Keratinocyte (primary cell): Measurements from ENCODE around the gene CPSF3. TPM values are rescaled to one million over a fixed set of nuclear protein-coding genes. Genes with fewer than 3 reads are reported as not detected.

Source experiments
- DNase-seq: peaks from one replicate; pipeline ENCODE4 v3.0.0-alpha.2; 2011; ENCODE audit warnings: low read depth, missing footprints, low spot score
- FAIRE-seq: peaks from 2 replicates; lab custom pipeline; 2011; peaks lifted over from hg19 to GRCh38; lab: Jason Lieb, UNC
- H2AFZ ChIP-seq: 2 replicates; pipeline ENCODE4 v1.6.0; 2012; ENCODE audit warnings: low read length, control low read depth, inconsistent platforms; ENCODE audit not compliant: control insufficient read depth
- H3K27ac ChIP-seq: 2 replicates; pipeline ENCODE4 v1.5.1; 2011; ENCODE audit warnings: low read length; ENCODE audit not compliant: control insufficient read depth, insufficient read depth
- H3K27me3 ChIP-seq: 3 replicates; pipeline ENCODE4 v1.6.0; 2011; ENCODE audit warnings: low read length; ENCODE audit not compliant: control insufficient read depth, insufficient read depth; ENCODE audit errors: extremely low read depth
- H3K36me3 ChIP-seq, 2 experiments: 2 replicates in 1 of 2; 3 replicates in 1 of 2; pipeline ENCODE4 v1.5.1; 2011; ENCODE audit warnings: low read length in 2 of 2, mild to moderate bottlenecking in 1 of 2; ENCODE audit not compliant: control insufficient read depth in 2 of 2, insufficient read depth in 2 of 2; ENCODE audit errors: extremely low read depth in 1 of 2
- H3K4me1 ChIP-seq: 3 replicates; pipeline ENCODE4 v1.5.1; 2011; ENCODE audit warnings: low read length; ENCODE audit not compliant: control insufficient read depth, insufficient read depth; ENCODE audit errors: extremely low read depth
- H3K4me2 ChIP-seq: 3 replicates; pipeline ENCODE4 v1.6.0; 2011; ENCODE audit warnings: low read depth, low read length; ENCODE audit not compliant: control insufficient read depth, insufficient read depth; ENCODE audit errors: extremely low read depth
- H3K4me3 ChIP-seq, 3 experiments: fragments of 200-600 bp in 1 of 3; sonication (generic) in 1 of 3; 2 replicates in 2 of 3; 3 replicates in 1 of 3; pipeline ENCODE4 v1.5.1; 2011 to 2016; ENCODE audit warnings: low read length in 3 of 3, mild to moderate bottlenecking in 3 of 3, control low read depth in 2 of 3, inconsistent platforms in 1 of 3, low read depth in 1 of 3, mixed read lengths in 1 of 3, mixed run types in 1 of 3, moderate library complexity in 1 of 3; ENCODE audit not compliant: control insufficient read depth in 2 of 3, insufficient read depth in 2 of 3; ENCODE audit errors: extremely low read depth in 1 of 3
- H3K79me2 ChIP-seq: 2 replicates; pipeline ENCODE4 v1.6.0; 2012; ENCODE audit warnings: low read length; ENCODE audit not compliant: control insufficient read depth, insufficient read depth
- H3K9ac ChIP-seq: 3 replicates; pipeline ENCODE4 v1.6.0; 2011; ENCODE audit warnings: low read length; ENCODE audit not compliant: control insufficient read depth, insufficient read depth; ENCODE audit errors: extremely low read depth
- H3K9me1 ChIP-seq: 3 replicates; pipeline ENCODE4 v1.6.0; 2011; ENCODE audit warnings: low read length; ENCODE audit not compliant: control insufficient read depth, insufficient read depth; ENCODE audit errors: extremely low read depth
- H3K9me3 ChIP-seq: 2 replicates; pipeline ENCODE4 v1.5.1; 2012; ENCODE audit warnings: low read depth, low read length; ENCODE audit not compliant: control insufficient read depth
- H4K20me1 ChIP-seq: 3 replicates; pipeline ENCODE4 v1.6.0; 2011; ENCODE audit warnings: low read length; ENCODE audit not compliant: control insufficient read depth, insufficient read depth; ENCODE audit errors: extremely low read depth
- EZH2 ChIP-seq: IDR thresholded peaks from one replicate; pipeline ENCODE4 v1.6.1; 2012; ENCODE audit warnings: inconsistent platforms, mild to moderate bottlenecking, low read length, moderate library complexity
- dilution Hi-C: fragments of 300-500 bp; cut with MboI; formaldehyde crosslinking; loops from one replicate; pipeline ENCODE4 v1.7.0; 2020; ENCODE audit warnings: low sequenced_read_pairs; ENCODE audit not compliant: extremely low pct_ligation_motif_present
- polyA plus RNA-seq, 5 experiments: library from polyadenylated mRNA; depleted of rRNA in 3 of 5; stranded (reverse) in 3 of 5; stranded (forward) in 1 of 5; unstranded in 1 of 5; fragments of >200 nt; gene quantifications; 1 replicate in 1 of 5; 2 replicates in 3 of 5; 3 replicates in 1 of 5; pipeline versions ENCODE4 v1.2.1 to v1.2.3, GENCODE V29; 2011 to 2012; ENCODE audit warnings: missing spikeins in 2 of 5, low read depth in 1 of 5, low replicate concordance in 1 of 5
- TF ChIP-seq, protein P1 (sequence below), 3 experiments: IDR thresholded peaks in 1 of 3; conservative IDR thresholded peaks in 1 of 3; optimal IDR thresholded peaks in 1 of 3; 2 replicates in 2 of 3; 3 replicates in 1 of 3; pipeline versions ENCODE3 to v1.5.1; 2011; ENCODE audit warnings: low read length in 3 of 3, mild to moderate bottlenecking in 3 of 3, moderate library complexity in 2 of 3, control low read depth in 1 of 3, inconsistent platforms in 1 of 3; ENCODE audit not compliant: insufficient read depth in 2 of 3; ENCODE audit errors: extremely low read depth in 1 of 3

Gene CPSF3
- polyA plus RNA-seq, 1 donor (not counting 4 experiments of a cell fraction or from before 2014, with no cell fraction given), result 31.1 TPM

DNA sequence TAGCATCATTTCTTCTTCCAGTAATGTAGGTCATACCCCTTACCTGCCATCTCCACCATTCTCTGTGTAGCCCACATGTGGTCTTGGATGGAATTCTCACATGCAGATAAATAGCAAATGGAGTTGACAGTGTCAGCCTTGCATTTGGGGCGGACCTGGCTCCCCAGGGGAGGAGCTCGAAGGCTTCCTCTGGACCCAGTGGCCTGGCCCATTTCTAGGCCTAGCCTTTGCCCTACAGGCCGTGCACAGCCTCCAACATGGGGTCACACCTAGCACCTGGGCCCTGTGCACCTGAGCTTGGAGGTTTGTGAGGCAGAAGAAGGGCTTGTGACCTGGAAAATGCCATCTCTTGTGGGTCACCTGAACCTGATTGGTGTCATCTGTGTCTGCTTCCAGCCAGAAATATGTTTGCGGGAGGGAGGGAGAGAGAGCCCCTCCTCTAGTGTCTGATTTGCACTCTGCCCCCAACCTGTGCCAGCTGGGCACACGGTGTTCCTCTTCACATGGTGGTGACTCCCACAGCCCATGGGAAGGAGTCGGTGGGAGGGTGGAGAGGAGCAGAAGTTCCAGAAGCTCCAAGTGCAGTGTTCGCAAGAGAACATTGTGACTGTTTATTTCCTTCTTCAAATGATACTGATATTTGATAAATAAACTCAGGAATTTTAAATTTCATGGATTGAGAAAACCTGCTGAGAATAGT is 33.2 kb upstream of the CPSF3 start:
- Histone ChIP-seq H3K4me3 (no peak overlapping the region), H2AFZ (no peak overlapping the region), H3K4me1 (peaks cover 15% of the 10 kb centered on the region), H3K36me3 (peaks cover 48 to 70% of the 10 kb centered on the region in 2 experiments), H3K27ac (no peak overlapping the region), H3K9me1 (peaks cover 2% of the 10 kb centered on the region), H3K9me3 (no peaks in the 10 kb centered on the region), H3K4me2 (no peak overlapping the region), H3K9ac (no peak overlapping the region), H3K27me3 (no peaks in the 10 kb centered on the region), H4K20me1 (peaks cover 11% of the 10 kb centered on the region), H3K79me2 (no peaks in the 10 kb centered on the region)
- TF ChIP-seq, protein P1, sequence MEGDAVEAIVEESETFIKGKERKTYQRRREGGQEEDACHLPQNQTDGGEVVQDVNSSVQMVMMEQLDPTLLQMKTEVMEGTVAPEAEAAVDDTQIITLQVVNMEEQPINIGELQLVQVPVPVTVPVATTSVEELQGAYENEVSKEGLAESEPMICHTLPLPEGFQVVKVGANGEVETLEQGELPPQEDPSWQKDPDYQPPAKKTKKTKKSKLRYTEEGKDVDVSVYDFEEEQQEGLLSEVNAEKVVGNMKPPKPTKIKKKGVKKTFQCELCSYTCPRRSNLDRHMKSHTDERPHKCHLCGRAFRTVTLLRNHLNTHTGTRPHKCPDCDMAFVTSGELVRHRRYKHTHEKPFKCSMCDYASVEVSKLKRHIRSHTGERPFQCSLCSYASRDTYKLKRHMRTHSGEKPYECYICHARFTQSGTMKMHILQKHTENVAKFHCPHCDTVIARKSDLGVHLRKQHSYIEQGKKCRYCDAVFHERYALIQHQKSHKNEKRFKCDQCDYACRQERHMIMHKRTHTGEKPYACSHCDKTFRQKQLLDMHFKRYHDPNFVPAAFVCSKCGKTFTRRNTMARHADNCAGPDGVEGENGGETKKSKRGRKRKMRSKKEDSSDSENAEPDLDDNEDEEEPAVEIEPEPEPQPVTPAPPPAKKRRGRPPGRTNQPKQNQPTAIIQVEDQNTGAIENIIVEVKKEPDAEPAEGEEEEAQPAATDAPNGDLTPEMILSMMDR (optimal IDR thresholded peaks at IDR 0.05 in 1 of 3, IDR thresholded peaks at IDR 0.05 in 1 of 3, conservative IDR thresholded peaks at IDR 0.05 in 1 of 3; ENCODE audit: extremely low read depth in 1 of 3, insufficient read depth in 2 of 3, low read length in 3 of 3), result no peak
- TF ChIP-seq EZH2, result no peak
- DNase-seq (no peak), FAIRE-seq (no peak)
- dilution Hi-C loops, result no loop called here

DNA sequence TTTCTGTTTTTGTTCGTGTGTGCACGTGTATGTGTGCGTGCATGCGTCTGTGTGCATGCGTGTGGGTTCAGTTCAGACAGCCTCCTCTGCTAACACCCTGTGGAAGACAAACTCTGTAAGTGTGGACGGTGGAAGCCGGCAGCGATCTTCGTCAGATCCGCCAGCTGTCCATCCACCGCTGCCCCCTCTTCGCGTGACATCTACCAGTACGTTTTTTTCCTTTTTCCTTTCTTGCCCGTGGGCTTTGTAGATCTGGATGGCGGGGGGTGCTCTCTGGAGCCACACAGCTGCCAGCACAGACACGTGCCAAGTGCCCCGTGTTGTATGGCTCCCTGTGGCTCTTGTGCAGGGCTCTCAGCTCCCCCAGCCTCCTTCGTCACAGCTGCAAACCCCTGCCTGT is 32.5 kb upstream of the CPSF3 start:
- H3K4me2 ChIP-seq, result no peak overlapping the region
- no peaks in the 10 kb centered on the region for H3K27me3 ChIP-seq
- no peaks in the 10 kb centered on the region for H3K79me2 ChIP-seq
- peaks cover 10% of the 10 kb centered on the region for H3K4me1 ChIP-seq
- FAIRE-seq, result no peak
- peaks cover 2% of the 10 kb centered on the region for H3K9me1 ChIP-seq
- H3K4me3 ChIP-seq, result no peak overlapping the region
- TF ChIP-seq EZH2, result no peak
- TF ChIP-seq, protein P1 (optimal IDR thresholded peaks at IDR 0.05 in 1 of 3, IDR thresholded peaks at IDR 0.05 in 1 of 3, conservative IDR thresholded peaks at IDR 0.05 in 1 of 3; ENCODE audit: extremely low read depth in 1 of 3, insufficient read depth in 2 of 3, low read length in 3 of 3), result no peak
- H3K9me3 ChIP-seq, result no peaks in the 10 kb centered on the region
- H2AFZ ChIP-seq, result no peak overlapping the region
- dilution Hi-C loops, result no loop called here
- peaks cover 8% of the 10 kb centered on the region for H4K20me1 ChIP-seq
- peaks cover 43 to 65% of the 10 kb centered on the region in 2 experiments for H3K36me3 ChIP-seq
- no peak for DNase-seq
- H3K9ac ChIP-seq, result no peak overlapping the region
- H3K27ac ChIP-seq, result no peak overlapping the region
